ENCODE results near the gene INSRR.

GRCh38 chr1:156795787-156796186 is 63.1 kb downstream of the INSRR start:
- TF ChIP-seq, protein P1, sequence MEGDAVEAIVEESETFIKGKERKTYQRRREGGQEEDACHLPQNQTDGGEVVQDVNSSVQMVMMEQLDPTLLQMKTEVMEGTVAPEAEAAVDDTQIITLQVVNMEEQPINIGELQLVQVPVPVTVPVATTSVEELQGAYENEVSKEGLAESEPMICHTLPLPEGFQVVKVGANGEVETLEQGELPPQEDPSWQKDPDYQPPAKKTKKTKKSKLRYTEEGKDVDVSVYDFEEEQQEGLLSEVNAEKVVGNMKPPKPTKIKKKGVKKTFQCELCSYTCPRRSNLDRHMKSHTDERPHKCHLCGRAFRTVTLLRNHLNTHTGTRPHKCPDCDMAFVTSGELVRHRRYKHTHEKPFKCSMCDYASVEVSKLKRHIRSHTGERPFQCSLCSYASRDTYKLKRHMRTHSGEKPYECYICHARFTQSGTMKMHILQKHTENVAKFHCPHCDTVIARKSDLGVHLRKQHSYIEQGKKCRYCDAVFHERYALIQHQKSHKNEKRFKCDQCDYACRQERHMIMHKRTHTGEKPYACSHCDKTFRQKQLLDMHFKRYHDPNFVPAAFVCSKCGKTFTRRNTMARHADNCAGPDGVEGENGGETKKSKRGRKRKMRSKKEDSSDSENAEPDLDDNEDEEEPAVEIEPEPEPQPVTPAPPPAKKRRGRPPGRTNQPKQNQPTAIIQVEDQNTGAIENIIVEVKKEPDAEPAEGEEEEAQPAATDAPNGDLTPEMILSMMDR (IDR thresholded peaks at IDR 0.05) = no peak
- TF ChIP-seq FOXK1 (CRISPR knock-in tag; IDR thresholded peaks at IDR 0.05) = no peak
- no peak for TF ChIP-seq ZSCAN18 (CRISPR knock-in tag; IDR thresholded peaks at IDR 0.05)
- no peak for TF ChIP-seq JUN (CRISPR knock-in tag; IDR thresholded peaks at IDR 0.05)
- no peak for TF ChIP-seq ATF3 (CRISPR knock-in tag; conservative IDR thresholded peaks at IDR 0.05)
- TF ChIP-seq ZNF138 (CRISPR knock-in tag; conservative IDR thresholded peaks at IDR 0.05) = no peak
- no peak for TF ChIP-seq ESRRA (CRISPR knock-in tag; IDR thresholded peaks at IDR 0.05; ENCODE audit: borderline replicate concordance)
- no peak for TF ChIP-seq ZNF423 (CRISPR knock-in tag; IDR thresholded peaks at IDR 0.05)
- no peak for TF ChIP-seq OVOL2 (CRISPR knock-in tag; IDR thresholded peaks at IDR 0.05; ENCODE audit: borderline replicate concordance)
- no peak for TF ChIP-seq NFYB (CRISPR knock-in tag; conservative IDR thresholded peaks at IDR 0.05; ENCODE audit: low read depth)
- TF ChIP-seq USF1 (CRISPR knock-in tag; IDR thresholded peaks at IDR 0.05) = no peak
